Heart left ventricle (tissue), 16 donors: Measurements from ENCODE around the gene CPEB4. TPM values are rescaled to one million over a fixed set of nuclear protein-coding genes. Genes with fewer than 3 reads are reported as not detected.

ENCODE experiments used
- ATAC-seq, 4 donors: fragments of 200-7000 bp; cut with Tn5 transposase; one replicate each; pipeline ENCODE4 v1.9.1; 2020 to 2022; ENCODE audit warnings: moderate library complexity in 4 of 4, mild to moderate bottlenecking in 3 of 4, moderate number of reproducible peaks in 1 of 4
- DNase-seq, 5 donors: peaks; one replicate each; pipeline ENCODE4 v3.0.0-alpha.2; 2020
- H3K27ac ChIP-seq, 12 donors: fragments of 200-600 bp; sonication (generic) in 4 of 12; one replicate each; pipeline versions ENCODE4 v1.5.0 to v1.8.0; 2016 to 2022; ENCODE audit warnings: mild to moderate bottlenecking in 2 of 12
- H3K27me3 ChIP-seq, 9 donors: fragments of 200-600 bp; sonication (generic) in 2 of 9; one replicate each; pipeline versions ENCODE4 v1.5.1 to v1.8.0; 2016 to 2022; ENCODE audit warnings: mild to moderate bottlenecking in 3 of 9
- H3K36me3 ChIP-seq, 9 donors: fragments of 200-600 bp; sonication (generic) in 2 of 9; one replicate each; pipeline versions ENCODE4 v1.5.0 to v1.8.0; 2018 to 2022; ENCODE audit warnings: mild to moderate bottlenecking in 2 of 9
- H3K4me1 ChIP-seq, 12 donors: fragments of 200-600 bp; sonication (generic) in 4 of 12; one replicate each; pipeline versions ENCODE4 v1.5.0 to v1.8.0; 2016 to 2022; ENCODE audit warnings: mild to moderate bottlenecking in 3 of 12
- H3K4me3 ChIP-seq, 12 donors: fragments of 200-600 bp; sonication (generic) in 4 of 12; one replicate each; pipeline versions ENCODE4 v1.5.0 to v1.8.0; 2017 to 2022; ENCODE audit warnings: mild to moderate bottlenecking in 9 of 12, moderate library complexity in 4 of 12
- H3K9me3 ChIP-seq, 12 donors: fragments of 200-600 bp; sonication (generic) in 4 of 12; one replicate each; pipeline versions ENCODE4 v1.5.0 to v1.8.0; 2016 to 2022; ENCODE audit warnings: mild to moderate bottlenecking in 1 of 12
- POLR2A ChIP-seq, 2 donors: fragments of 450-650 bp; IDR thresholded peaks; one replicate each; pipeline ENCODE4 v1.6.1; 2017; ENCODE audit warnings: antibody characterized with exemption in 2 of 2, mild to moderate bottlenecking in 2 of 2, moderate library complexity in 2 of 2
- WGBS, 4 donors: extraction: QIAGEN DNeasy Blood & Tissue Kit in 2 of 4; methylation state at CpG; one replicate each; pipeline versions ENCODE4 v1.1.5 to v1.1.7; 2013 to 2018; 5-methylcytosine and 5-hydroxymethylcytosine counted together
- intact Hi-C, 10 donors: fragments of 100-400 bp; cut with DNase I; formaldehyde crosslinking; loops; one replicate each; pipeline versions ENCODE4 v1.11.1 to v1.14.2; 2022
- polyA plus RNA-seq, 2 donors: library from polyadenylated mRNA; stranded (reverse); fragments of 200-250 nt; gene quantifications; one replicate each; pipeline ENCODE4 v1.2.3, GENCODE V29; 2013
- total RNA-seq, 9 donors: library from RNA; depleted of rRNA in 2 of 9; stranded (reverse); fragments of >200 nt in 2 of 9; fragmentation: NEBNext Ultra II Directional in 3 of 9; extraction: Animal tissue kit (Norgen Biotek cat#: 25700) in 3 of 9; gene quantifications; one replicate each; pipeline versions ENCODE4 v1.1.0 to v1.2.4, GENCODE V29; 2016 to 2023
- TF ChIP-seq, protein P1 (sequence below), 12 donors: fragments of 200-600 bp; sonication (generic) in 4 of 12; IDR thresholded peaks; one replicate each; pipeline versions ENCODE4 v1.5.0 to v1.8.0; 2018 to 2022; ENCODE audit warnings: antibody characterized with exemption in 12 of 12, mild to moderate bottlenecking in 5 of 12
- donor health status: ischemic (EF 13 %, LVEDD 7.1; RV severe dilation, severe dysfunction).
- donor health status: healthy with polysubstance abuse.
- donor health status: DM: no; HTN: yes; CAD: no.
- donor health status: DM: no; HTN: no; CAD: no.
- donor health status: ischemic (EF 25% LVEDD 6.9; RV normal size, moderate dysfunction).
- donor health status: ischemic (EF 25% LVEDD 5.7; RV mildly dilated, moderate dysfunction).
- donor health status: healthy.
- donor health status: DM: yes; HTN: yes; CAD: no.
- donor health status: ischemic (EF 35%, LVEDD 5.7; RV mildly dilated, moderate dysfunction).
- donor health status: nonischemic (EF 11% LVEDD 7.7; RV severe dilation, severe dysfunction).
- donor health status: DM: yes; HTN: yes; CAD: no.
- donor health status: PGD.
- donor health status: ischemic (EF 29% LVEDD 5.4; RV normal size, mild dysfunction).
- donor health status: nonischemic (EF 23%, LVEDD 6.1; RV moderate dilation, normal function).

The CPEB4 gene
- total and polyA plus RNA-seq, 11 donors, result 28.7 to 217 (median 168) TPM

DNA sequence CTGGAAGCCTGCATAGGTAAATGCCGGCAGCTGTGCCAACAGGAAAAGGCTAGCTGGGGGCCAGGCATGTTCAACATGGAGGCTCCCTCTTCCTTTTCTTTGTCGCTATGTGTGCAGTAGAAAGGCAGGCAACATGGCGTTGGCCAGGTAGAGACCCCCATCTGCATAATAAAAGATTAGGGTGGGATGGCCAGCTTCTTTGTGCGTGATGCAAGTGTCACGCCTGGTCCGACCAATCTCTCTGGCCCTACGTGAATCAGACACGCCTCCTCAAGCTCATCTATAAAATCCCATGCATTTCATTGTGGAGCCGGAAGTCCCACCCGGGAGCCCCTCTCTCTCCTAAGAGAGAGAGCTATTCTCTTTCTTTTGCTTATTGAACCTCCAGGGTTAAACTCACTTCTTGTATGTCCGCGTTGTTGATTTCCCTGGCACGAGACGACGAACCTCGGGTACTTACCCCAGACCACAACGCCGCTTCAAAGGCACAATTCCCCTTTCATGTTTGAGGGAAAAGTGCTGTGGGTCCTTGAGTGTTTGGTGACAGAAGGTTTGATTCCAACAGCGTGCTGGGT is 75.8 kb downstream of the CPEB4 start:
- Histone ChIP-seq H3K36me3 (peaks cover 0 to 26% (median 13%) of the 10 kb centered on the region in 9 donors), H3K27ac (peak overlapping the region in 10 of 12 donors; percentile 5 to 74 (median 58)), H3K4me1 (peaks cover 0 to 31% (median 3%) of the 10 kb centered on the region in 12 donors), H3K4me3 (peak overlapping the region in 1 of 12 donors; percentile 8), H3K9me3 (no peaks in the 10 kb centered on the region), H3K27me3 (no peaks in the 10 kb centered on the region)
- ATAC-seq (peak; percentile 1 to 43 (median 18)), DNase-seq (no peak)
- no peak for TF ChIP-seq POLR2A (IDR thresholded peaks at IDR 0.05)
- TF ChIP-seq, protein P1, sequence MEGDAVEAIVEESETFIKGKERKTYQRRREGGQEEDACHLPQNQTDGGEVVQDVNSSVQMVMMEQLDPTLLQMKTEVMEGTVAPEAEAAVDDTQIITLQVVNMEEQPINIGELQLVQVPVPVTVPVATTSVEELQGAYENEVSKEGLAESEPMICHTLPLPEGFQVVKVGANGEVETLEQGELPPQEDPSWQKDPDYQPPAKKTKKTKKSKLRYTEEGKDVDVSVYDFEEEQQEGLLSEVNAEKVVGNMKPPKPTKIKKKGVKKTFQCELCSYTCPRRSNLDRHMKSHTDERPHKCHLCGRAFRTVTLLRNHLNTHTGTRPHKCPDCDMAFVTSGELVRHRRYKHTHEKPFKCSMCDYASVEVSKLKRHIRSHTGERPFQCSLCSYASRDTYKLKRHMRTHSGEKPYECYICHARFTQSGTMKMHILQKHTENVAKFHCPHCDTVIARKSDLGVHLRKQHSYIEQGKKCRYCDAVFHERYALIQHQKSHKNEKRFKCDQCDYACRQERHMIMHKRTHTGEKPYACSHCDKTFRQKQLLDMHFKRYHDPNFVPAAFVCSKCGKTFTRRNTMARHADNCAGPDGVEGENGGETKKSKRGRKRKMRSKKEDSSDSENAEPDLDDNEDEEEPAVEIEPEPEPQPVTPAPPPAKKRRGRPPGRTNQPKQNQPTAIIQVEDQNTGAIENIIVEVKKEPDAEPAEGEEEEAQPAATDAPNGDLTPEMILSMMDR (IDR thresholded peaks at IDR 0.05), result no peak
- 59 to 79% (median 74%) methylated on average over 19 of the region's 19 CpGs for WGBS, 4 donors
- intact Hi-C loops, result loop anchor here in 1 of 10 donors (10.0 kb wide), 1 partner anchor 199 kb away; no protein-coding TSS in a partner anchor

DNA sequence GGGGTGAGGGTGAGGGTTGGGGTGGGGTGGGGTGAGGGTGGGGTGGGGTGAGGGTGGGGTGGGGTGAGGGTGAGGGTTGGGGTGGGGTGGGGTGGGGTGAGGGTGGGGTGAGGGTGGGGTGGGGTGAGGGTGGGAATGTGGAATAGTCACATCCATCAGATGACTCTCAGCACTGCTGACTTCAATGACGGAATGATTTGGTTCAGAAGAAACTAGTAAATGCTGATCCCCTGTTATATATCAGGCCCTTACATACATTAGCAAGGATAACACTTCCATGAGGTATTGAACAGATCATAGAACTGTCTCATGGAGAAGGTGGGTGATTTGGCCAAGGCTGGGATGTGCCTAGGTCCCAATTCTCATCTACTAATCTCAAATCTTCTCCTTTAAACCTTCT is 76.4 kb downstream of the CPEB4 start:
- Histone ChIP-seq H3K27ac (peak overlapping the region in 1 of 12 donors; percentile 18), H3K36me3 (peaks cover 0 to 21% (median 8%) of the 10 kb centered on the region in 9 donors), H3K9me3 (no peaks in the 10 kb centered on the region), H3K4me3 (no peak overlapping the region), H3K27me3 (no peaks in the 10 kb centered on the region), H3K4me1 (peaks cover 0 to 31% (median 3%) of the 10 kb centered on the region in 12 donors)
- DNase-seq (no peak), ATAC-seq (no peak)
- WGBS, 4 donors, result 70 to 92% (median 81%) methylated on average over 1 of the region's 1 CpG
- TF ChIP-seq, protein P1 (IDR thresholded peaks at IDR 0.05), result no peak
- TF ChIP-seq POLR2A (IDR thresholded peaks at IDR 0.05), result no peak
- intact Hi-C loops, result loop anchor here in 1 of 10 donors (10.0 kb wide), 1 partner anchor 200 kb away; no protein-coding TSS in a partner anchor

DNA sequence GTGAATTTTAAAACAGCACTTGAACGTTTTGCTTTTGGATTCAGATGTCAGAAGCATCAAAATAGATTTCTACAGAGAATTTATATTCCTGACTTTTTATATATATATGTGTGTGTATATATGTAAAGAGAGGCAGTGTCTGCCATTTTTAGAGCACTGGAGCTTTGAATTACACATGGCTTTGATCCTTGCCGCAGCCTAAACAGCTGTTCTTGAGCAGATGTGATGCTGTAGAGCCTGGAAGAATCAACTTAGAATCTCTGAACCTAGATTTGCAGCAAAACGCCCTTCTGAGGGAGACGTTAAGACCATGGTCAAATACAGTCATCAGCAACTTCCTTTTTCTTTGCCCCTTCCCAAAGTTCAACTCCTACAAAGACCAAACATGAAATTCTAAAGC is 79.1 kb downstream of the CPEB4 start:
- ATAC-seq (no peak), DNase-seq (no peak)
- 50 to 68% (median 57%) methylated on average over 4 of the region's 4 CpGs for WGBS, 4 donors
- H3K9me3 ChIP-seq, result no peaks in the 10 kb centered on the region
- no peak overlapping the region for H3K27ac ChIP-seq
- TF ChIP-seq, protein P1 (IDR thresholded peaks at IDR 0.05), result no peak
- TF ChIP-seq POLR2A (IDR thresholded peaks at IDR 0.05), result no peak
- intact Hi-C loops, result loop anchor here in 1 of 10 donors (10.0 kb wide), 1 partner anchor 202 kb away; no protein-coding TSS in a partner anchor
- no peaks in the 10 kb centered on the region for H3K27me3 ChIP-seq
- H3K4me3 ChIP-seq, result no peak overlapping the region
- H3K36me3 ChIP-seq, result peaks cover 0 to 3% (median 0%) of the 10 kb centered on the region in 9 donors
- peaks cover 0 to 27% (median 4%) of the 10 kb centered on the region in 12 donors for H3K4me1 ChIP-seq

DNA sequence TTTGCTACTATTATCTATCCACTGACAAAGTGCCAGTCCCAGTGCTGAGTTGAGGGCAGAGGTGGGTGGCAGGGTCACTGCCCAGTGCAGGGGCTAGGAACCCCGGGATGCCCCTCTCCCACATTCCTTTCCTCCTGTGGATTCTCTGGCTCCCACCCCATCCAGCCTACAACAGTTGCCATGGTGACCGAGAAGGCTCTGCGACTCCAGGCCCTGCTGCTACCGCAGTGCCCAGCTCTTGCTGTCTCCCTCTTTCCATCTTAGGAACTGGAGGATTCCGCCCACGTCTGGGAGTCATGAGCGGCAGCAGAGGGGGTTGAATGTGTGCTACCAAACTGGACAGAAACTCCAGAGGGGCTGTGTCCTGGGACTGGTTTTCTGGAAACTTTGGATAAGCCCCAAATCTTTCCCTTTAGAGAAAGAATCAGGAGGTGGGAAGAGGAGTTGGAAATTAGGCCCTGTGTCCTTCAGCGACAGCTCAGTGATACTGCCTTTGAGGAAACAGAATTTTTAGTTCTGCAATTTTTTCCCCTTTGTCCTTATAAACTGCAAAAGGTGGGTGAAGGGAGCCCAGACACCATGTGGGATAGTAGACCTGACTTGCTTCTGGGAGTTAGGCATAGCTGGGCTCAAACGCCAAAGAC is 80.1 kb downstream of the CPEB4 start:
- TF ChIP-seq, protein P1 (IDR thresholded peaks at IDR 0.05), result no peak
- no peak for TF ChIP-seq POLR2A (IDR thresholded peaks at IDR 0.05)
- ATAC-seq, result no peak
- H3K27ac ChIP-seq, result no peak overlapping the region

More for the DNA sequence above, 80.1 kb downstream of the CPEB4 start:
- DNase-seq, result no peak
- Histone ChIP-seq H3K4me3 (no peak overlapping the region), H3K9me3 (no peaks in the 10 kb centered on the region), H3K36me3 (no peaks in the 10 kb centered on the region), H3K4me1 (peaks cover 0 to 27% (median 6%) of the 10 kb centered on the region in 12 donors), H3K27me3 (no peaks in the 10 kb centered on the region)
- 66 to 70% (median 68%) methylated on average over 9 of the region's 9 CpGs for WGBS, 4 donors
- intact Hi-C loops, result loop anchor here in 1 of 10 donors (10.0 kb wide), 1 partner anchor 203 kb away; no protein-coding TSS in a partner anchor
